Breast epithelium (tissue), 3 donors: ENCODE results near the gene FANCD2.

Experiments used
- CTCF ChIP-seq, 3 donors: fragments of 450-650 bp; IDR thresholded peaks; one replicate each; pipeline ENCODE4 v1.5.1; 2016 to 2017; ENCODE audit warnings: antibody characterized with exemption in 3 of 3, mild to moderate bottlenecking in 3 of 3, moderate library complexity in 3 of 3
- POLR2A ChIP-seq: fragments of 450-650 bp; IDR thresholded peaks from one replicate; pipeline ENCODE4 v1.6.1; 2016; ENCODE audit warnings: antibody characterized with exemption, mild to moderate bottlenecking, moderate library complexity
- POLR2AphosphoS5 ChIP-seq, 3 donors: sonication (generic); formaldehyde crosslinking; IDR thresholded peaks; one replicate each; pipeline ENCODE4 v1.6.1; 2017; ENCODE audit warnings: antibody characterized with exemption in 3 of 3

- TF ChIP-seq CTCF (IDR thresholded peaks at IDR 0.05) = no peak
- no peak for TF ChIP-seq POLR2A
- no peak for TF ChIP-seq POLR2AphosphoS5 (IDR thresholded peaks at IDR 0.05)
Observed at GRCh38 chr3:10041034-10041433, 14.8 kb downstream of the FANCD2 start.
